Measurements from ENCODE around the gene APEX1.

APEX1 gene

GRCh38 chr14:20454516-20455354 lies at the start of gene APEX1, which contains the start of gene OSGEP:
APEX1 (plus strand) TSS chr14:20455226; CDS start chr14:20455646, 420 bp downstream.
OSGEP (minus strand) TSS chr14:20454812; CDS start chr14:20454683, 129 bp downstream.
- peak; percentile 59 for DNase-seq

- DNase-seq: no peak
Measured at GRCh38 chr14:20409226-20409625, 45.8 kb upstream of the APEX1 start.

- DNase-seq: no peak
Measured at GRCh38 chr14:20412411-20412810, 42.6 kb upstream of the APEX1 start.

GRCh38 chr14:20412876-20413743 lies 41.9 kb upstream of the APEX1 start, which contains the start of gene TEP1:
TEP1 (minus strand) TSS chr14:20413501; CDS start chr14:20408439, 5,062 bp downstream.
- DNase-seq: no peak

- DNase-seq: no peak
Measured at GRCh38 chr14:20413744-20414082, 41.3 kb upstream of the APEX1 start.

GRCh38 chr14:20415782-20416206 lies 39.2 kb upstream of the APEX1 start:
- DNase-seq: no peak

- no peak for DNase-seq
Measured at GRCh38 chr14:20416223-20416622, 38.8 kb upstream of the APEX1 start.

GRCh38 chr14:20417250-20418186 lies 37.5 kb upstream of the APEX1 start:
- no peak for DNase-seq

GRCh38 chr14:20418501-20418909 lies 36.5 kb upstream of the APEX1 start:
- no peak for DNase-seq

GRCh38 chr14:20419419-20419818 lies 35.6 kb upstream of the APEX1 start:
- no peak for DNase-seq

GRCh38 chr14:20421267-20421666 lies 33.8 kb upstream of the APEX1 start:
- DNase-seq: no peak

GRCh38 chr14:20422886-20423285 lies 32.1 kb upstream of the APEX1 start:
- DNase-seq: no peak

- no peak for DNase-seq
Measured at GRCh38 chr14:20424851-20425250, 30.2 kb upstream of the APEX1 start.

GRCh38 chr14:20427231-20428009 lies 27.6 kb upstream of the APEX1 start:
- DNase-seq: no peak

GRCh38 chr14:20428010-20428365 lies 27.0 kb upstream of the APEX1 start:
- no peak for DNase-seq

- no peak for DNase-seq
Measured at GRCh38 chr14:20428802-20429201, 26.2 kb upstream of the APEX1 start.

- DNase-seq: no peak
Measured at GRCh38 chr14:20429801-20430669, 25.0 kb upstream of the APEX1 start.

- DNase-seq: no peak
Measured at GRCh38 chr14:20434701-20435581, 20.1 kb upstream of the APEX1 start.

GRCh38 chr14:20435582-20436362 lies 19.3 kb upstream of the APEX1 start, which contains the start of gene KLHL33:
KLHL33 (minus strand) TSS chr14:20436166; CDS start chr14:20435811, 355 bp downstream.
- no peak for DNase-seq

Data from cortex of kidney (tissue), 1 donor.